Astrocyte (in vitro differentiated cells and primary cell): ENCODE results near the gene HNMT. TPM values are rescaled to one million over a fixed set of nuclear protein-coding genes. Genes with fewer than 3 reads are reported as not detected.

ENCODE experiments used
- DNase-seq: peaks from one replicate; pipeline ENCODE4 v3.0.0-alpha.2; 2010; ENCODE audit warnings: low read depth
- FAIRE-seq: peaks from 2 replicates; lab custom pipeline; 2011; peaks lifted over from hg19 to GRCh38; lab: Jason Lieb, UNC
- H2AFZ ChIP-seq: 2 replicates; pipeline ENCODE4 v1.6.0; 2012; ENCODE audit warnings: low read depth, low read length, inconsistent platforms
- H3K27ac ChIP-seq: 2 replicates; pipeline ENCODE4 v1.5.1; 2011; ENCODE audit warnings: low read depth, low read length, inconsistent platforms
- H3K27me3 ChIP-seq: 2 replicates; pipeline ENCODE4 v1.6.0; 2011; ENCODE audit warnings: low read length, inconsistent platforms; ENCODE audit not compliant: insufficient read depth
- H3K36me3 ChIP-seq: 2 replicates; pipeline ENCODE4 v1.5.1; 2011; ENCODE audit warnings: low read length, inconsistent platforms; ENCODE audit not compliant: insufficient read depth
- H3K4me1 ChIP-seq: 2 replicates; pipeline ENCODE4 v1.5.1; 2011; ENCODE audit warnings: low read length, inconsistent platforms; ENCODE audit not compliant: insufficient read depth
- H3K4me2 ChIP-seq: 2 replicates; pipeline ENCODE4 v1.6.0; 2012; ENCODE audit warnings: low read length, inconsistent platforms
- H3K4me3 ChIP-seq: 2 replicates; pipeline ENCODE4 v1.5.1; 2011; ENCODE audit warnings: low read depth, mild to moderate bottlenecking, low read length, inconsistent platforms; ENCODE audit not compliant: insufficient read depth
- H3K79me2 ChIP-seq: 2 replicates; pipeline ENCODE4 v1.6.0; 2012; ENCODE audit warnings: mild to moderate bottlenecking, low read length, inconsistent platforms; ENCODE audit not compliant: insufficient read depth
- H3K9ac ChIP-seq: 2 replicates; pipeline ENCODE4 v1.6.0; 2012; ENCODE audit warnings: mild to moderate bottlenecking, low read length, inconsistent platforms
- H3K9me3 ChIP-seq: 2 replicates; pipeline ENCODE4 v1.5.1; 2012; ENCODE audit warnings: low read depth, mild to moderate bottlenecking, low read length, inconsistent platforms; ENCODE audit not compliant: insufficient read depth
- H4K20me1 ChIP-seq: 2 replicates; pipeline ENCODE4 v1.6.0; 2012; ENCODE audit warnings: low read length, inconsistent platforms; ENCODE audit not compliant: insufficient read depth
- H3K27ac Mint-ChIP-seq: one replicate; pipeline ENCODE4 v1.8.0; 2021; ENCODE audit warnings: mild to moderate bottlenecking, mixed read lengths; ENCODE audit not compliant: unreplicated experiment
- H3K27me3 Mint-ChIP-seq: one replicate; pipeline ENCODE4 v1.8.0; 2021; ENCODE audit warnings: low read depth, mixed read lengths; ENCODE audit not compliant: unreplicated experiment
- H3K36me3 Mint-ChIP-seq: one replicate; pipeline ENCODE4 v1.8.0; 2021; ENCODE audit warnings: low read depth, mixed read lengths; ENCODE audit not compliant: unreplicated experiment
- H3K4me1 Mint-ChIP-seq: one replicate; pipeline ENCODE4 v1.8.0; 2021; ENCODE audit warnings: low read depth, mixed read lengths; ENCODE audit not compliant: unreplicated experiment
- H3K4me3 Mint-ChIP-seq: one replicate; pipeline ENCODE4 v1.8.0; 2021; ENCODE audit warnings: mild to moderate bottlenecking, moderate library complexity, mixed read lengths; ENCODE audit not compliant: unreplicated experiment
- H3K9me3 Mint-ChIP-seq: one replicate; pipeline ENCODE4 v1.8.0; 2021; ENCODE audit warnings: mild to moderate bottlenecking, mixed read lengths; ENCODE audit not compliant: unreplicated experiment
- CTCF ChIP-seq: IDR thresholded peaks from 2 replicates; pipeline ENCODE4 v1.5.1; 2011; ENCODE audit warnings: low read depth, mild to moderate bottlenecking, inconsistent platforms, low read length, moderate library complexity; ENCODE audit not compliant: insufficient read depth
- EZH2 ChIP-seq: IDR thresholded peaks from 2 replicates; pipeline ENCODE4 v1.6.1; 2012; ENCODE audit warnings: mild to moderate bottlenecking, low read length, inconsistent platforms; ENCODE audit not compliant: insufficient read depth
- total RNA-seq: library from RNA; stranded (reverse); gene quantifications from 2 replicates; pipeline ENCODE4 v1.2.1, GENCODE V29; 2021

The HNMT gene
- total RNA-seq, 1 donor from 2014 or later, result 15.3 TPM

GRCh38 chr2:138013639-138014038 lies 49.4 kb downstream of the HNMT start:
- Histone ChIP-seq H3K27ac (no peak overlapping the region), H3K4me1 (no peaks in the 10 kb centered on the region), H4K20me1 (no peaks in the 10 kb centered on the region), H3K9ac (no peak overlapping the region), H3K79me2 (no peaks in the 10 kb centered on the region), H3K4me3 (no peak overlapping the region), H3K9me3 (no peaks in the 10 kb centered on the region), H3K27me3 (no peaks in the 10 kb centered on the region), H3K4me2 (no peak overlapping the region), H3K36me3 (no peaks in the 10 kb centered on the region), H2AFZ (no peak overlapping the region)
- Mint-ChIP-seq H3K36me3 (no peaks in the 10 kb centered on the region), H3K9me3 (no peaks in the 10 kb centered on the region), H3K4me3 (no peak overlapping the region), H3K27me3 (no peaks in the 10 kb centered on the region), H3K27ac (no peak overlapping the region), H3K4me1 (no peaks in the 10 kb centered on the region)
- DNase-seq, result no peak
- no peak for FAIRE-seq
- TF ChIP-seq CTCF (no peak), EZH2 (no peak)

- no peaks in the 10 kb centered on the region for H3K79me2 ChIP-seq
- H3K27me3 ChIP-seq, result no peaks in the 10 kb centered on the region
- Mint-ChIP-seq H3K4me3 (no peak overlapping the region), H3K4me1 (no peaks in the 10 kb centered on the region), H3K9me3 (no peaks in the 10 kb centered on the region), H3K27me3 (no peaks in the 10 kb centered on the region), H3K27ac (no peak overlapping the region), H3K36me3 (no peaks in the 10 kb centered on the region)
- H3K4me3 ChIP-seq, result no peak overlapping the region
- TF ChIP-seq EZH2 (no peak), CTCF (no peak)
- H3K9me3 ChIP-seq, result no peaks in the 10 kb centered on the region
- H3K9ac ChIP-seq, result no peak overlapping the region
- no peaks in the 10 kb centered on the region for H4K20me1 ChIP-seq
- no peaks in the 10 kb centered on the region for H3K36me3 ChIP-seq
- DNase-seq (no peak), FAIRE-seq (no peak)
- no peak overlapping the region for H2AFZ ChIP-seq
- no peak overlapping the region for H3K4me2 ChIP-seq
- H3K4me1 ChIP-seq, result no peaks in the 10 kb centered on the region
- no peak overlapping the region for H3K27ac ChIP-seq
These were observed 51.2 kb downstream of the HNMT start for GRCh38 chr2:138015494-138015893.

DNA sequence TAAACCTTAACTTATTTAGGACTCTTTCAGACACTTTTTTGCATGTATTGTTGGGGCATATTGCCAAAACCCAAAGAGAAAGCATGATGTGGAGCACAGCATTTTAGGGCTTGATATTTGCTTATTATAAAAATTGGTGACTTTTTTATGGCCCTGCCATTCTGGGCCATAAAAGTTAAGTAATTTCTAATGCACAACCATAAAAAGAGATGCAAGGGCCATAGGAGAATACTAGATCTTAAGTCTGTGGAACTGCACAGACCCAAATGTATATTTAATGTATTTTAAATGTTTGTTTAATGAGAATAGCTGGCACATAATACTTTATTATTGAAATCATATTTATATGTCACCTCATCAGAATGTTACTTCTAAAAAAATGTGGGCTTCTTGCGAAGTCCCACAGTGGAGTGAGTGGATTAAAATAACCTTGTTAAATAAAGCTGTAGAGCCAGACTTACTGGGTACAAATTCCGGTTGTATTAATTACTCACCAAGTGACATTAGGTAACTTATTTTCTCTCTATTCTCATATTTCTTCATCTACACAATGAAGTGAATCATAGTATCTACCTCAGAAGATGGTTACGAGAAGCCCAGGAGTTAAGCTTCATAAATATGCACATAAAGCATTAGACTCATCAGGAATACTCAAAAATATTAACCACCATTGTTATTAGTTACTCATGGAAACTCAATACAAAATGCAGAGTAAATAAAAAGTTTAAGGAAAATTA lies 52.2 kb downstream of the HNMT start:
- Mint-ChIP-seq H3K36me3 (no peaks in the 10 kb centered on the region), H3K4me3 (no peak overlapping the region), H3K9me3 (no peaks in the 10 kb centered on the region), H3K27ac (no peak overlapping the region), H3K27me3 (no peaks in the 10 kb centered on the region), H3K4me1 (no peaks in the 10 kb centered on the region)
- no peaks in the 10 kb centered on the region for H3K4me1 ChIP-seq
- H3K4me3 ChIP-seq, result no peak overlapping the region
- no peak overlapping the region for H2AFZ ChIP-seq
- DNase-seq (no peak), FAIRE-seq (no peak)
- H3K9me3 ChIP-seq, result no peaks in the 10 kb centered on the region
- H3K36me3 ChIP-seq, result no peaks in the 10 kb centered on the region
- H4K20me1 ChIP-seq, result no peaks in the 10 kb centered on the region
- no peaks in the 10 kb centered on the region for H3K27me3 ChIP-seq
- no peak overlapping the region for H3K4me2 ChIP-seq
- H3K27ac ChIP-seq, result no peak overlapping the region
- no peak overlapping the region for H3K9ac ChIP-seq
- no peaks in the 10 kb centered on the region for H3K79me2 ChIP-seq
- TF ChIP-seq CTCF, result no peak
- TF ChIP-seq EZH2, result no peak
